Cerebellar nuclear complex (tissue), 1 donor: ENCODE measurements around the gene PDZD2.
"Not testable (repeated sequence)": the region's sequence is repeated elsewhere in the genome, so short reads cannot be mapped to it uniquely, and the experiment has no call there.

ENCODE experiments used
- DNase-seq, 2 experiments: peaks; one replicate each; lab custom pipeline; 2025; lab: John Stamatoyannopoulos, UW

The PDZD2 gene

DNA sequence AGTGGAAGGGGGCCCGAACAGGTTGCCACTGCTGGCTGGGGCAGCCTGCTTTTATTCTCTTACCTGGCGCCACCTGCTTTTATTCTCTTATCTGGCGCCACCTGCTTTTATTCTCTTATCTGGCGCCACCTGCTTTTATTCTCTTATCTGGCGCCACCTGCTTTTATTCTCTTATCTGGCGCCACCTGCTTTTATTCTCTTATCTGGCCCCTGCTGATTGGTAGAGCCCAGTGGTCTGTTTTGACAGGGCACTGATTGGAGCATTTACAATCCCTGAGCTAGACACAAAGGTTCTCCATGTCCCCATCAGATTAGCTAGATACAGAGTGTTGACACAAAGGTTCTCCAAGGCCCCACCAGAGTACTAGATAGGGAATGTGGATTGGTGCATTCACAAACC is 52.5 kb downstream of the PDZD2 start:
- not testable (repeated sequence) for DNase-seq

GRCh38 chr5:31692561-31693221 is 53.8 kb downstream of the PDZD2 start:
- no peak for DNase-seq

- no peak for DNase-seq
Measured at GRCh38 chr5:31698673-31699072, 59.7 kb downstream of the PDZD2 start.

DNA sequence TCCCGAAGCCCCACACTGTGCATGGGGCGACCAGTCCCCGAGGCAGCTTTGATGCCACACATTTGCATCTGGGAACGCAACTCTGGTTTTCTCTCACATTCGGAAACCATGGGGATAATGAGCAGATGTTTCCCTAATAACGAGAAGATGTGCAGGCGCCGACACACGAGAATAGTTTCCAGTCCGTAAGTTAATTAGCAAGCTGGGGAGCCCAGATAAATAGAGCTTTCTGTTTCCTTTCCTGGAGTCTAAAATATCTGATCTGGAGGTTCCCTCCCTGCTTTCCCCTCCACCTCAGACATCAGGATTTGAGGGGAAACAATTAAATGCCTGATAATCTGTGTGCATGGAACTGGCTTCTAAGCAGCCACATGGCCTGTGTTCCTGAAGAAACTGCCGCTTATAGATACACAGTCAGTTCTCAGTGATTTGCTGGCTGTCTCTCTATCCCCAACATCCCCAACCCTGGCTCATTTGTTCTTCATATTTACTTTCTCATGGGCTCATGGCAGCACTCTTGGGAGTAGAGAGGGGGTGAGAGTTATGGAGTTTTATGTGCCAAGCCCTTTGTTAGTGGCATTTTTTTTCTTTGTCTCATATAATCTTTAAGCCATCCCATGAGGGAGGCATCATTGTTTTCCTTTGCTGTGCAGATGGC is 62.8 kb downstream of the PDZD2 start:
- DNase-seq, result no peak

GRCh38 chr5:31702712-31703111 is 63.8 kb downstream of the PDZD2 start:
- no peak for DNase-seq

- no peak for DNase-seq
Measured at GRCh38 chr5:31703757-31704156, 64.8 kb downstream of the PDZD2 start.

- DNase-seq, result no peak
Measured at GRCh38 chr5:31706186-31706585, 67.3 kb downstream of the PDZD2 start.

DNA sequence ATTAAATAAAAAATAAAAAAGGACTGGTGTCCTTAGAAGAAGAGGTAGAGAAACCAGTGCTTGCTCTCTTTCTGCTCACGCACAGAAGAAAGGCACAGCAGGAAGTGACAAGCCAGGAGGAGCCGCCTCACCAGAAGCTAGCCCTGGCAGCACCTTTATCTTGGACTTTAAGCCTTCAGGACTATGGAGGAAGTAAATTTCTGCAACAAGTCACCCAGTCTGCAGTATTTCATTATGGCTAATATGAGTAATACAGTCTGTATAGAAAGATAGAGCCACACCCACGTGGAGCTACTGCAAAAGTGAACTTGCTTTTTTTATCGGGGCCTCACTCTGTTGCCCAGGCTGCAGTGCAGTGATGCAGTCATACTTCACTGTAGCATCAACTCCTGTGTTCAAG is 68.4 kb downstream of the PDZD2 start:
- DNase-seq, result no peak

DNA sequence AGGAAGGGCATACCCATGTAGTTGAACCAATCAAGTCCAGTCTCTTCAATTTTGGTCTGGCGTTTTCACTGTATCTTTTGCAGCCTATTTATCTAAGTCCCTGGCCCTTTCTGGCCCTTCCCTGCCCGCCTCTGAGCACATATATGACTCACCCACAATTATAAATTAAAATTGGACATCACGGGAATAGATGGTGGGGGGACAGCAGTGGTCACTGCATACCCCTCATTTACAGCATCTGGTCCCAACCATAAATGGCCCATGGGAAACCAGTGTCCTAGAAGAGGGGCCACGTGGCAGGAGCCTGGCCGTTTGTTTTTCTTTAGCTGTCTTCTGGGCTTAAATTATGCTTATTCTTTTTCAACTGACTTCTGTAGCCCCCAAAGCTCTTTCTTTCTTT is 69.2 kb downstream of the PDZD2 start:
- DNase-seq, result no peak

GRCh38 chr5:31711363-31711762 is 72.4 kb downstream of the PDZD2 start:
- DNase-seq, result no peak

GRCh38 chr5:31711935-31712592 is 73.1 kb downstream of the PDZD2 start:
- no peak for DNase-seq

GRCh38 chr5:31717561-31717960 is 78.6 kb downstream of the PDZD2 start:
- DNase-seq, result no peak

- DNase-seq, result no peak
Measured at GRCh38 chr5:31720004-31720403, 81.1 kb downstream of the PDZD2 start.

DNA sequence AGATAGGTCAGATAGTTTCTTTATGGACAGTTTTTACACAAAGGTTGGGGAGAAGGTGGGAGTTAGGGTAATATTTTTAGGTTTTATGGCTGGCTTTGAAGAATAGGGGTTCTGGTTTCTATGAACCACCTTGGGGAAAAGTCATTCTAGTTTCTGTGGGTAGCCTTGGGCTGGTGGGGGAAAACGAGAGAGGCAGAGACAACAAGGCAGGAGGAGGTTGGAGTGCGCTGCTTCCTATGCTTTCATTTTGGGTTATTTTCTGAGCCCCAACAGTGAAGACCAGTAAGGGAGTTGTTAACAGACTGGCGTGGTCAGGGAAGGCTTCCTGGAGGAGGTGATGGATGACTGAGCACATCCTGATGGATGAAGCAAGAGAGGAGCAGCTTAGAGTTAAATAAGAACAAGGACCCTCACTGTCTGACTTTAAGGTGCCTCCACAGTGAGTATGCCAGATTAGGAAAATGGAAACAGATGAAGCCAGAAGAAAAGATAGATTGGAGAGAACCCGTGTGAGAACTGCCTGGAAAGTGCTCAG is 81.9 kb downstream of the PDZD2 start:
- no peak for DNase-seq

DNA sequence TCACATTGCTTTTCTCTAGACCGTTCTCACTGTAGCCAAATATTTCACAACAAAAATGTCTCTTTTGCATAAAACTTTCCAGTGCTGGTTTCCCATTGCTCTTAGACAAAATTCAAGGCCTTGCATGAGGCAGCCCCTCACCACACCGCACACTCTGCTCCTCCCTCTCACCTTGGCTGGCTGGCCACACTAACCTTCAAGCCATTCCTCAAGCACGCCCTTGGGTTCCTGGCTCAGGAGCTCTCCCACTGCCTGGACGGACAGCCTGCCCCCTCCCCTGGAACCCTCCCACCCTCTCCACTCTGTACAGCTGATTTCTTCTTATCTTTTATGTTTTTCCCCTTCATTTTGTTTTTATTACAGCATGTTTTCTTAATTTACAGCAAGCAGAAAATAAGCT is 83.2 kb downstream of the PDZD2 start:
- DNase-seq, result no peak

DNA sequence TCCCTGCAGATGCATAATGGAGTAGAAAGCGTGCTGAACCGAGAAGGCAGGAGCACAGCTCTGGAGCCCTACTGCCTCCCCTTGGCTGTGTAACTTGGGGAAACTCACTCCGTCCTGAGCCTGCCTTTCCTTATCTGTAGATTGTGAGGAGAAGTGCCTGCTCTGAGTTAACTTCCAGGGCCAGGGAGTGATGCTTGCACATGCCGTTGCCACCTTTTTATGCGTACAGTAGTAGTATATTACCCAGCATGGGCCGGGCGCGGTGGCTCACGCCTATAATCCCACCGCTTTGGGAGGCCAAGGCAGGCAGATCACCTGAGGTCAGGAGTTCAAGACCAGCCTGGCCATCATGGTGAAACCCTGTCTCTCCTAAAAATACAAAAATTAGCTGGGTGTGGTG is 87.1 kb downstream of the PDZD2 start:
- no peak for DNase-seq

DNA sequence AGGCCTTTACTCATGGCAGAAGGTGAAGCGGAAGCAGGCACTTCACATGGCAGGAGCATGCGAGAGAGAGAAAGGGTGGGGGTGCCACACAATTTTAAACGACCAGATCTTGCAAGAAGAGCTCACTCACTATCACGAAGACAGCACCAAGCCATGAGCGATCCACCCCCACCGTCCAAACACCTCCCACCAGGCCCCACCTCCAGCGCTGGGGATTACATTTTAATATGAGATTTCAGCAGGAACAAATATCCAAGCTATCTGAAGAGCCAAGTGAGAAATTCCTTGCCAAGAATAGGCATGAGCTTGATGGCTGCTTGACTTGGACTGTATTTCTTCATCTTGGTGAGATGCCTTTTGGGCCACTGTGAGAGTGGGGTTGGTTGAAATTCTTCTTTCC is 88.0 kb downstream of the PDZD2 start:
- no peak for DNase-seq

DNA sequence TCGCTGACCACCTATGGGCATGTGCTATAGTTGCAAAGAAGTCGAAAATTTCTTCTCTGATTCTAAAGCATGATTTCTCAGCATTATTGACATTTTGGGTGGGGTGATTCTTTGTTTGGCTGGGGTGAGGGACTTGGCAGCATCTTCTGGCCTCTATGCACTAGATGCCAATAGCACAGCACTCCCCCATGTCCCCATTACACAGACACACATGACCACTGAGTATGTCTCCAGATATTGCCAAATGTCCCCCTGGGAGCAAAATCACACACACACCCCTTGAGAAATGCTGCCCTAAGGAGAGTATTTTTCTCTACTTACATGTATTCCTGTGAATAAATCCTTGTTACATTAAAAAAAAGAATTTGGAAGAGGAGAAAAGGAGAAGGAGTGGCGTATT is 89.1 kb downstream of the PDZD2 start:
- no peak for DNase-seq

DNA sequence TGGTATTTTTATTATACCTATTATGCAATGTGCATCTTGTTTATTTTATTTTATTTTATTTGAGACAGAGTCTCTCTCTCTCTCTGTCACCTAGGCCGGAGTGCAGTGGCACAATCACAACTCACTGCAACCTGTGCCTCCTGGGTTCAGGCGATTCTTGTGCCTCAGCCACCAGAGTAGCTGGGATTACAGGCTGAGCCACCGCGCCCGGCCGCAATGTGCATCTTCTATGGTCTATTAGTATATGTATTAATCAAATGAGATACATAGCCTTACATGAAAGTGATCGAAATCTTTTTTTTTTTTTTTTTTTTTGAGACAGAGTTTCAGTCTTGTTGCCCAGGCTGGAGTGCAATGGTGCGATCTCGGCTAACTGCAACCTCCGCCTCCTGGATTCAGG is 89.9 kb downstream of the PDZD2 start:
- not testable (repeated sequence) for DNase-seq

DNA sequence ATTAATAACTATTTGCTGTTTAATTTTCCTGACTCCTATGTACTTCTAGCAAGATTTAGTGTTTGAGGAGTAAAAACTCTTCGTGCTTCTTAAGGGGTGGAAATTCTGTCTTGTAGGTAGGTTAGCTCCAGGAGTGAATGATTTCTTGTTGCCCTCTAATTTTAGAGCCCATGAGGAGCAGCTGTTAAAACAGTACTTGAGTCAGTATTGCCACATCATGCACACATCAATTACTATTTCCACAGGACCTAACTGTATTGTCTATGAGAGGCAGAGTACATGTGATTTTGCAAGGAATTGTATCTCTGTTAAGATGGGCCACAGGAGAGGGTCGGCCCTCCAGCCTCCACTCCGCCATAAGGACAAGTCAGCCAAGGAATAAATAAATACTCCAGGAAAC is 91.2 kb downstream of the PDZD2 start:
- no peak for DNase-seq

- DNase-seq, result no peak
Measured at GRCh38 chr5:31731016-31731415, 92.1 kb downstream of the PDZD2 start.

GRCh38 chr5:31731710-31732301 is 92.9 kb downstream of the PDZD2 start:
- no peak for DNase-seq

- not testable (repeated sequence) for DNase-seq
Measured at GRCh38 chr5:31732821-31733220, 93.9 kb downstream of the PDZD2 start.
